Adrenal gland (tissue), 5 donors: ENCODE data around the gene HS3ST2.

Experiments
- CTCF ChIP-seq, 6 experiments: fragments of 450-650 bp in 4 of 6; fragments of 200-600 bp in 2 of 6; sonication (generic) in 1 of 6; IDR thresholded peaks; 1 replicate in 5 of 6; 2 replicates in 1 of 6; pipeline versions ENCODE4 v1.5.1 to v1.8.0; 2016 to 2021; ENCODE audit warnings: antibody characterized with exemption in 6 of 6, mild to moderate bottlenecking in 2 of 6, moderate library complexity in 1 of 6
- POLR2A ChIP-seq, 2 donors: fragments of 450-650 bp; IDR thresholded peaks; one replicate each; pipeline ENCODE4 v1.6.1; 2017; ENCODE audit warnings: antibody characterized with exemption in 2 of 2, mild to moderate bottlenecking in 2 of 2, moderate library complexity in 1 of 2
- donor health status: DM: no; HTN: no; CAD: no.

- no peak for TF ChIP-seq CTCF (IDR thresholded peaks at IDR 0.05)
- no peak for TF ChIP-seq POLR2A (IDR thresholded peaks at IDR 0.05)
These were observed 77.0 kb downstream of the HS3ST2 start for GRCh38 chr16:22890976-22891375.
